ENCODE results near the gene MLEC. TPM values are rescaled to one million over a fixed set of nuclear protein-coding genes. Genes with fewer than 3 reads are reported as not detected.

The MLEC gene
- total RNA-seq, 1 donor from 2014 or later, result 167 TPM

- H3K36me3 Mint-ChIP-seq (ENCODE audit: low read depth), result peaks cover 3% of the 10 kb centered on the region
- H3K27me3 Mint-ChIP-seq (ENCODE audit: low read depth), result no peaks in the 10 kb centered on the region
- H3K4me3 Mint-ChIP-seq, result peak overlapping the region; percentile 97
- no peak for DNase-seq (ENCODE audit: low read depth, low spot score)
- H3K4me1 Mint-ChIP-seq, result peaks cover 66% of the 10 kb centered on the region
- no peak overlapping the region for H3K27ac Mint-ChIP-seq (ENCODE audit: unreplicated experiment)
- H3K9me3 Mint-ChIP-seq, result no peaks in the 10 kb centered on the region
- TF ChIP-seq CTCF (conservative IDR thresholded peaks at IDR 0.05), result no peak
These were observed 2.6 kb downstream of the MLEC start for GRCh38 chr12:120689397-120690082.

- Mint-ChIP-seq H3K36me3 (ENCODE audit: low read depth) (peaks cover 9% of the 10 kb centered on the region), H3K27me3 (ENCODE audit: low read depth) (no peaks in the 10 kb centered on the region), H3K9me3 (no peaks in the 10 kb centered on the region), H3K27ac (ENCODE audit: unreplicated experiment) (no peak overlapping the region), H3K4me1 (peaks cover 70% of the 10 kb centered on the region), H3K4me3 (peak overlapping the region; percentile 39)
- no peak for DNase-seq (ENCODE audit: low read depth, low spot score)
- TF ChIP-seq CTCF (conservative IDR thresholded peaks at IDR 0.05), result no peak
These were observed 3.1 kb downstream of the MLEC start for GRCh38 chr12:120690083-120690450.

- TF ChIP-seq CTCF (conservative IDR thresholded peaks at IDR 0.05), result no peak
- Mint-ChIP-seq H3K36me3 (ENCODE audit: low read depth) (peaks cover 13% of the 10 kb centered on the region), H3K4me1 (peaks cover 70% of the 10 kb centered on the region), H3K4me3 (peak overlapping the region; percentile 39), H3K27ac (ENCODE audit: unreplicated experiment) (no peak overlapping the region), H3K9me3 (no peaks in the 10 kb centered on the region), H3K27me3 (ENCODE audit: low read depth) (no peaks in the 10 kb centered on the region)
- no peak for DNase-seq (ENCODE audit: low read depth, low spot score)
These were observed 4.0 kb downstream of the MLEC start for GRCh38 chr12:120690978-120691377.

GRCh38 chr12:120692524-120693033 is 5.6 kb downstream of the MLEC start:
- no peak for TF ChIP-seq CTCF (conservative IDR thresholded peaks at IDR 0.05)
- Mint-ChIP-seq H3K4me3 (peak overlapping the region; percentile 4), H3K4me1 (peaks cover 69% of the 10 kb centered on the region)

GRCh38 chr12:120693848-120694247 is 6.9 kb downstream of the MLEC start:
- no peak for DNase-seq (ENCODE audit: low read depth, low spot score)
- TF ChIP-seq CTCF (conservative IDR thresholded peaks at IDR 0.05), result no peak
- Mint-ChIP-seq H3K27ac (ENCODE audit: unreplicated experiment) (peak overlapping the region; percentile 85), H3K4me3 (peak overlapping the region; percentile 74), H3K27me3 (ENCODE audit: low read depth) (no peaks in the 10 kb centered on the region), H3K4me1 (peaks cover 57% of the 10 kb centered on the region), H3K36me3 (ENCODE audit: low read depth) (peaks cover 13% of the 10 kb centered on the region), H3K9me3 (no peaks in the 10 kb centered on the region)

More at GRCh38 chr12:120692524-120693033, 5.6 kb downstream of the MLEC start:
- peaks cover 13% of the 10 kb centered on the region for H3K36me3 Mint-ChIP-seq (ENCODE audit: low read depth)
- DNase-seq (ENCODE audit: low read depth, low spot score), result no peak
- H3K9me3 Mint-ChIP-seq, result no peaks in the 10 kb centered on the region
- H3K27ac Mint-ChIP-seq (ENCODE audit: unreplicated experiment), result peak overlapping the region; percentile 23
- H3K27me3 Mint-ChIP-seq (ENCODE audit: low read depth), result no peaks in the 10 kb centered on the region
